ENCODE data around the gene GAPVD1. TPM values are rescaled to one million over a fixed set of nuclear protein-coding genes. Genes with fewer than 3 reads are reported as not detected.

GAPVD1 gene
- total and polyA plus RNA-seq, 2 of the 8 experiments (the other 6 are each of a cell fraction or from before 2014, with no cell fraction given) = 5.5 to 40.5 TPM

GRCh38 chr9:125393426-125393825 is 131.8 kb downstream of the GAPVD1 start (continued):
- TF ChIP-seq, protein P1, sequence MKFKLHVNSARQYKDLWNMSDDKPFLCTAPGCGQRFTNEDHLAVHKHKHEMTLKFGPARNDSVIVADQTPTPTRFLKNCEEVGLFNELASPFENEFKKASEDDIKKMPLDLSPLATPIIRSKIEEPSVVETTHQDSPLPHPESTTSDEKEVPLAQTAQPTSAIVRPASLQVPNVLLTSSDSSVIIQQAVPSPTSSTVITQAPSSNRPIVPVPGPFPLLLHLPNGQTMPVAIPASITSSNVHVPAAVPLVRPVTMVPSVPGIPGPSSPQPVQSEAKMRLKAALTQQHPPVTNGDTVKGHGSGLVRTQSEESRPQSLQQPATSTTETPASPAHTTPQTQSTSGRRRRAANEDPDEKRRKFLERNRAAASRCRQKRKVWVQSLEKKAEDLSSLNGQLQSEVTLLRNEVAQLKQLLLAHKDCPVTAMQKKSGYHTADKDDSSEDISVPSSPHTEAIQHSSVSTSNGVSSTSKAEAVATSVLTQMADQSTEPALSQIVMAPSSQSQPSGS (IDR thresholded peaks at IDR 0.05; ENCODE audit: low read length) = no peak
- TF ChIP-seq HDAC6 (IDR thresholded peaks at IDR 0.05; ENCODE audit: low read depth, low read length) (no peak), SIRT6 (IDR thresholded peaks at IDR 0.05; ENCODE audit: low read length) (no peak), RNF2 (IDR thresholded peaks at IDR 0.05; ENCODE audit: borderline replicate concordance, low read depth, low read length, missing control alignments, poor library complexity, severe bottlenecking) (no peak)
